GM23338 (cell line): Measurements from ENCODE around the gene LDLR. TPM values are rescaled to one million over a fixed set of nuclear protein-coding genes. Genes with fewer than 3 reads are reported as not detected.

Source experiments
- ATAC-seq: fragments of 200-7000 bp; cut with Tn5 transposase; 3 replicates; pipeline ENCODE4 v1.9.1; 2020
- DNase-seq: peaks from one replicate; pipeline ENCODE4 v3.0.0-alpha.2; 2015; ENCODE audit warnings: low spot score
- H2AFZ ChIP-seq: fragments of 200-600 bp; sonication (generic); 2 replicates; pipeline ENCODE4 v1.8.0; 2016; ENCODE audit warnings: antibody characterized with exemption, mild to moderate bottlenecking, moderate library complexity
- H3F3A ChIP-seq: fragments of 200-600 bp; sonication (generic); replicated peaks from 2 replicates; pipeline ENCODE4 v1.8.0; 2017; ENCODE audit warnings: antibody characterized with exemption, mixed run types, low read depth
- H3K27ac ChIP-seq: fragments of 200-600 bp; sonication (generic); 2 replicates; pipeline ENCODE4 v1.6.1; 2016; ENCODE audit warnings: low read depth
- H3K27me3 ChIP-seq: fragments of 200-600 bp; sonication (generic); 2 replicates; pipeline ENCODE4 v1.8.0; 2016; ENCODE audit warnings: mild to moderate bottlenecking, mixed run types, moderate library complexity; ENCODE audit not compliant: insufficient read depth
- H3K36me3 ChIP-seq: fragments of 200-600 bp; sonication (generic); 2 replicates; pipeline ENCODE4 v1.8.0; 2016; ENCODE audit warnings: mild to moderate bottlenecking; ENCODE audit not compliant: insufficient read depth
- H3K4me1 ChIP-seq: fragments of 200-600 bp; sonication (generic); 2 replicates; pipeline ENCODE4 v1.8.0; 2016; ENCODE audit warnings: mild to moderate bottlenecking, moderate library complexity; ENCODE audit not compliant: insufficient read depth
- H3K4me2 ChIP-seq: fragments of 200-600 bp; sonication (generic); 2 replicates; pipeline ENCODE4 v1.7.1; 2017; ENCODE audit warnings: mixed run types
- H3K4me3 ChIP-seq: fragments of 200-600 bp; sonication (generic); 2 replicates; pipeline ENCODE4 v1.6.1; 2016; ENCODE audit warnings: mixed run types
- H3K79me2 ChIP-seq: fragments of 200-600 bp; sonication (generic); replicated peaks from 2 replicates; pipeline ENCODE4 v1.8.0; 2017; ENCODE audit warnings: mild to moderate bottlenecking; ENCODE audit not compliant: insufficient read depth
- H3K9me2 ChIP-seq: fragments of 200-600 bp; sonication (generic); 2 replicates; pipeline ENCODE4 v1.8.0; 2017; ENCODE audit not compliant: insufficient read depth
- H4K20me1 ChIP-seq: fragments of 200-600 bp; sonication (generic); replicated peaks from 2 replicates; pipeline ENCODE4 v1.8.0; 2017; ENCODE audit warnings: mild to moderate bottlenecking; ENCODE audit not compliant: insufficient read depth
- H3K27ac Mint-ChIP-seq: 2 replicates; pipeline ENCODE4 v1.8.0; 2020; ENCODE audit warnings: inconsistent platforms, mild to moderate bottlenecking, moderate library complexity, mixed read lengths
- H3K27me3 Mint-ChIP-seq: 3 replicates; pipeline ENCODE4 v1.8.0; 2022; ENCODE audit warnings: low read depth, mild to moderate bottlenecking, moderate library complexity, mixed read lengths, inconsistent platforms; ENCODE audit not compliant: insufficient read depth, poor library complexity
- H3K36me3 Mint-ChIP-seq: 3 replicates; pipeline ENCODE4 v1.8.0; 2021; ENCODE audit warnings: low read depth, mild to moderate bottlenecking, inconsistent platforms, moderate library complexity, mixed read lengths
- H3K4me1 Mint-ChIP-seq: 3 replicates; pipeline ENCODE4 v1.8.0; 2020; ENCODE audit warnings: mild to moderate bottlenecking, inconsistent platforms, mixed read lengths
- H3K4me3 Mint-ChIP-seq: 3 replicates; pipeline ENCODE4 v1.8.0; 2021; ENCODE audit warnings: moderate library complexity, mild to moderate bottlenecking, inconsistent platforms, mixed read lengths
- H3K9me3 Mint-ChIP-seq: 3 replicates; pipeline ENCODE4 v1.8.0; 2020; ENCODE audit warnings: moderate library complexity, mild to moderate bottlenecking, inconsistent platforms, mixed read lengths
- EZH2 ChIP-seq: fragments of 200-600 bp; sonication (generic); IDR thresholded peaks from one replicate; pipeline ENCODE4 v1.8.0; 2017; ENCODE audit warnings: antibody characterized with exemption, mild to moderate bottlenecking, low read depth; ENCODE audit not compliant: unreplicated experiment
- EZH2phosphoT487 ChIP-seq: fragments of 200-600 bp; sonication (generic); IDR thresholded peaks from one replicate; pipeline ENCODE4 v1.8.1; 2018; ENCODE audit warnings: antibody characterized with exemption; ENCODE audit not compliant: unreplicated experiment
- JUNB ChIP-seq: IDR thresholded peaks from one replicate; pipeline ENCODE4 v1.6.1; 2016; ENCODE audit warnings: antibody characterized with exemption; ENCODE audit not compliant: unreplicated experiment
- NANOG ChIP-seq: IDR thresholded peaks from 2 replicates; pipeline ENCODE4 v1.6.1; 2016; ENCODE audit warnings: antibody characterized with exemption, borderline replicate concordance
- POLR2AphosphoS5 ChIP-seq: IDR thresholded peaks from 2 replicates; pipeline ENCODE4 v1.6.1; 2016; ENCODE audit warnings: antibody characterized with exemption, low read depth
- STAT1 ChIP-seq: IDR thresholded peaks from one replicate; pipeline ENCODE4 v1.6.1; 2016; ENCODE audit warnings: antibody characterized with exemption; ENCODE audit not compliant: unreplicated experiment
- ZNF114 ChIP-seq: fragments of 250-450 bp; sonication (Bioruptor Pico); IDR thresholded peaks from 2 replicates; pipeline ENCODE4 v1.5.0; 2020; ENCODE audit warnings: mild to moderate bottlenecking, moderate library complexity
- ZNF331 ChIP-seq: fragments of 250-450 bp; sonication (Bioruptor Pico); IDR thresholded peaks from 2 replicates; pipeline ENCODE4 v1.5.0; 2020; ENCODE audit warnings: low read depth, mild to moderate bottlenecking, moderate library complexity
- polyA plus RNA-seq: library from polyadenylated mRNA; unstranded; fragments of >200 nt; fragmentation: Nextera tagmentation; extraction: Ambion mirVana; gene quantifications from 2 replicates; pipeline ENCODE4 v1.2.1, GENCODE V29; 2016
- total RNA-seq: library from RNA; depleted of rRNA; stranded (reverse); fragments of >200 nt; shearing (Covaris generic); gene quantifications from 2 replicates; pipeline ENCODE4 v1.2.3, GENCODE V29; 2014
- TF ChIP-seq, protein P1 (sequence below): IDR thresholded peaks from one replicate; pipeline ENCODE4 v1.6.1; 2018; ENCODE audit warnings: antibody characterized with exemption; ENCODE audit not compliant: unreplicated experiment
- TF ChIP-seq, protein P2 (sequence below), 2 experiments: fragments of 200-600 bp in 1 of 2; sonication (generic) in 1 of 2; conservative IDR thresholded peaks; 2 replicates each; pipeline versions ENCODE4 v1.5.1 to v1.6.1; 2016 to 2017; ENCODE audit warnings: antibody characterized with exemption in 2 of 2, low read depth in 2 of 2, mild to moderate bottlenecking in 2 of 2, moderate library complexity in 1 of 2

Gene LDLR
- total and polyA plus RNA-seq, 2 experiments from 2014 or later, result 57.6 to 180 TPM

DNA sequence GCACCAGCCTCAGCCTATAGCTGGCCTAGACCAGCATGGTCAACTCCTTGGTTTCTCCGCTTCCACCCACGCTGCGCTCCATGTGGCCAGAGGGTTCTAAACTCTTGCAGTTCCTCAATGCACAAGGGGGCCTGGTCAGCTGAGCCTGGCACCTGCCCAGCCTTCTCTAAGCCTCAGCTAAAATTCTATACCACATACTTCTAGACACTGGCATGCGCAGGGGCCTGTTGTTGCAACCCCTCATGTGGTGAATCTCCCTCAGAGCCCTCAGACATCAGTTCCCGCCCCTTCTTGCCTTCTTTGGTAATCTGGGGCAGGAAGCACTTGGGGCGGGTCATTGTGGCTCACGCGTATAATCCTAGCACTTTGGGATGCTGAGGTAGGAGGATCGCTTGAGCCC is 19.7 kb upstream of the LDLR start (continued):
- TF ChIP-seq, protein P1, sequence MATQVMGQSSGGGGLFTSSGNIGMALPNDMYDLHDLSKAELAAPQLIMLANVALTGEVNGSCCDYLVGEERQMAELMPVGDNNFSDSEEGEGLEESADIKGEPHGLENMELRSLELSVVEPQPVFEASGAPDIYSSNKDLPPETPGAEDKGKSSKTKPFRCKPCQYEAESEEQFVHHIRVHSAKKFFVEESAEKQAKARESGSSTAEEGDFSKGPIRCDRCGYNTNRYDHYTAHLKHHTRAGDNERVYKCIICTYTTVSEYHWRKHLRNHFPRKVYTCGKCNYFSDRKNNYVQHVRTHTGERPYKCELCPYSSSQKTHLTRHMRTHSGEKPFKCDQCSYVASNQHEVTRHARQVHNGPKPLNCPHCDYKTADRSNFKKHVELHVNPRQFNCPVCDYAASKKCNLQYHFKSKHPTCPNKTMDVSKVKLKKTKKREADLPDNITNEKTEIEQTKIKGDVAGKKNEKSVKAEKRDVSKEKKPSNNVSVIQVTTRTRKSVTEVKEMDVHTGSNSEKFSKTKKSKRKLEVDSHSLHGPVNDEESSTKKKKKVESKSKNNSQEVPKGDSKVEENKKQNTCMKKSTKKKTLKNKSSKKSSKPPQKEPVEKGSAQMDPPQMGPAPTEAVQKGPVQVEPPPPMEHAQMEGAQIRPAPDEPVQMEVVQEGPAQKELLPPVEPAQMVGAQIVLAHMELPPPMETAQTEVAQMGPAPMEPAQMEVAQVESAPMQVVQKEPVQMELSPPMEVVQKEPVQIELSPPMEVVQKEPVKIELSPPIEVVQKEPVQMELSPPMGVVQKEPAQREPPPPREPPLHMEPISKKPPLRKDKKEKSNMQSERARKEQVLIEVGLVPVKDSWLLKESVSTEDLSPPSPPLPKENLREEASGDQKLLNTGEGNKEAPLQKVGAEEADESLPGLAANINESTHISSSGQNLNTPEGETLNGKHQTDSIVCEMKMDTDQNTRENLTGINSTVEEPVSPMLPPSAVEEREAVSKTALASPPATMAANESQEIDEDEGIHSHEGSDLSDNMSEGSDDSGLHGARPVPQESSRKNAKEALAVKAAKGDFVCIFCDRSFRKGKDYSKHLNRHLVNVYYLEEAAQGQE, result no peak

DNA sequence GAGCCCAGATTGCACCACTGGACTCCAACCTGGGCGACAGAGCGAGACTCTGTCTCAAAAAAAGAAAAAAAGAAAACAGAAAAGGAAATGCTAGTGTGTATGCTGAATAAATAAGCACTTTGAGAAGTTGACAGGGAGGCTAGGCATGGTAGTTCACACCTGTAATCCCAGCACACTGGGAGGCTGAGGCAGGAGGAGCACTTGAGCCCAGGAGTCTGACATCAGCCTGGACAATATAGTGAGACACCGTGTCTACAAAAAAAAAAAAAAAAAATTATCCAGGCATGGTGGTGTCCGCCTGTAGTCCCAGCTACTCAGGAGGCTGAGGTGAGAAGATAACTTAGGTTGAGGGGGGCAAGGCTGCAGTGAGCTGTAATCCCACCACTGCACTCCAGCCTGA is 19.1 kb upstream of the LDLR start:
- Mint-ChIP-seq H3K27me3 (peaks cover 29% of the 10 kb centered on the region), H3K36me3 (peaks cover 22% of the 10 kb centered on the region), H3K4me3 (no peak overlapping the region), H3K9me3 (peaks cover 3% of the 10 kb centered on the region), H3K4me1 (peaks cover 4% of the 10 kb centered on the region), H3K27ac (no peak overlapping the region)
- no peaks in the 10 kb centered on the region for H3K79me2 ChIP-seq
- H3K4me3 ChIP-seq, result no peak overlapping the region
- no peaks in the 10 kb centered on the region for H3K9me2 ChIP-seq
- H2AFZ ChIP-seq, result no peak overlapping the region
- no peak overlapping the region for H3K27ac ChIP-seq
- no peaks in the 10 kb centered on the region for H3K4me1 ChIP-seq
- 0 out of 2 replicates have a peak, but pooled peaks cover 2% of the 10 kb centered on the region for H3F3A ChIP-seq
- H3K27me3 ChIP-seq, result no peaks in the 10 kb centered on the region
- no peak overlapping the region for H3K4me2 ChIP-seq
- H4K20me1 ChIP-seq, result no peaks in the 10 kb centered on the region; the same call in 1 of the 2 replicates
- ATAC-seq, result no peak
- H3K36me3 ChIP-seq, result no peaks in the 10 kb centered on the region
- no peak for DNase-seq
- TF ChIP-seq STAT1 (no peak), ZNF114 (no peak), JUNB (no peak), ZNF331 (no peak), EZH2 (no peak), EZH2phosphoT487 (no peak), NANOG (no peak), POLR2AphosphoS5 (no peak)
- TF ChIP-seq, protein P1, result no peak
- TF ChIP-seq, protein P2, sequence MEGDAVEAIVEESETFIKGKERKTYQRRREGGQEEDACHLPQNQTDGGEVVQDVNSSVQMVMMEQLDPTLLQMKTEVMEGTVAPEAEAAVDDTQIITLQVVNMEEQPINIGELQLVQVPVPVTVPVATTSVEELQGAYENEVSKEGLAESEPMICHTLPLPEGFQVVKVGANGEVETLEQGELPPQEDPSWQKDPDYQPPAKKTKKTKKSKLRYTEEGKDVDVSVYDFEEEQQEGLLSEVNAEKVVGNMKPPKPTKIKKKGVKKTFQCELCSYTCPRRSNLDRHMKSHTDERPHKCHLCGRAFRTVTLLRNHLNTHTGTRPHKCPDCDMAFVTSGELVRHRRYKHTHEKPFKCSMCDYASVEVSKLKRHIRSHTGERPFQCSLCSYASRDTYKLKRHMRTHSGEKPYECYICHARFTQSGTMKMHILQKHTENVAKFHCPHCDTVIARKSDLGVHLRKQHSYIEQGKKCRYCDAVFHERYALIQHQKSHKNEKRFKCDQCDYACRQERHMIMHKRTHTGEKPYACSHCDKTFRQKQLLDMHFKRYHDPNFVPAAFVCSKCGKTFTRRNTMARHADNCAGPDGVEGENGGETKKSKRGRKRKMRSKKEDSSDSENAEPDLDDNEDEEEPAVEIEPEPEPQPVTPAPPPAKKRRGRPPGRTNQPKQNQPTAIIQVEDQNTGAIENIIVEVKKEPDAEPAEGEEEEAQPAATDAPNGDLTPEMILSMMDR (conservative IDR thresholded peaks at IDR 0.05; ENCODE audit: low read depth in 2 of 2), result no peak
